Ovary (tissue), 3 donors: Measurements from ENCODE around the gene GPR26.

Source experiments
- CTCF ChIP-seq, 3 donors: fragments of 450-650 bp in 2 of 3; fragments of 200-600 bp in 1 of 3; IDR thresholded peaks; one replicate each; pipeline versions ENCODE4 v1.5.1 to v1.8.0; 2016 to 2022; ENCODE audit warnings: antibody characterized with exemption in 3 of 3, mild to moderate bottlenecking in 1 of 3
- EP300 ChIP-seq: sonication (generic); formaldehyde crosslinking; IDR thresholded peaks from one replicate; pipeline ENCODE4 v1.6.1; 2017; ENCODE audit warnings: antibody characterized with exemption
- POLR2A ChIP-seq: fragments of 450-650 bp; IDR thresholded peaks from one replicate; pipeline ENCODE4 v1.6.1; 2017; ENCODE audit warnings: antibody characterized with exemption, mild to moderate bottlenecking, moderate library complexity
- donor health status: DM: no; HTN: no; CAD: no.

- TF ChIP-seq POLR2A (no peak), CTCF (IDR thresholded peaks at IDR 0.05) (no peak), EP300 (no peak)
Measured at GRCh38 chr10:123742751-123743440, 76.7 kb downstream of the GPR26 start.
